Kidney (tissue), 14 donors: ENCODE data around the gene VPS8. TPM values are rescaled to one million over a fixed set of nuclear protein-coding genes. Genes with fewer than 3 reads are reported as not detected.

Source experiments
- DNase-seq, 5 donors: peaks; one replicate each; pipeline ENCODE4 v3.0.0-alpha.2; 2013 to 2020
- FAIRE-seq: peaks from 2 replicates; lab custom pipeline; 2012; peaks lifted over from hg19 to GRCh38; lab: Jason Lieb, UNC
- H3K27ac ChIP-seq, 2 donors: one replicate each; pipeline ENCODE4 v1.7.0; 2013; ENCODE audit warnings: low read depth in 2 of 2, low read length in 2 of 2, inconsistent platforms in 1 of 2
- H3K27me3 ChIP-seq: one replicate; pipeline ENCODE4 v1.7.1; 2013; ENCODE audit warnings: low read length, inconsistent platforms; ENCODE audit not compliant: control insufficient read depth, insufficient read depth
- H3K36me3 ChIP-seq, 3 donors: one replicate each; pipeline versions ENCODE4 v1.7.0 to v1.7.1; 2013; ENCODE audit warnings: low read length in 3 of 3, control low read depth in 1 of 3, inconsistent platforms in 1 of 3; ENCODE audit not compliant: insufficient read depth in 3 of 3, control insufficient read depth in 2 of 3
- H3K4me1 ChIP-seq, 3 donors: one replicate each; pipeline versions ENCODE4 v1.7.0 to v1.7.1; 2013; ENCODE audit warnings: low read length in 3 of 3, inconsistent platforms in 1 of 3, low read depth in 1 of 3; ENCODE audit not compliant: control insufficient read depth in 2 of 3, insufficient read depth in 2 of 3
- H3K4me3 ChIP-seq, 3 donors: one replicate each; pipeline versions ENCODE4 v1.7.0 to v1.8.1; 2013; ENCODE audit warnings: low read length in 3 of 3, control low read depth in 1 of 3, inconsistent platforms in 1 of 3
- H3K9ac ChIP-seq, 3 donors: one replicate each; pipeline versions ENCODE4 v1.7.0 to v1.7.1; 2013; ENCODE audit warnings: low read length in 3 of 3, control low read depth in 1 of 3, inconsistent platforms in 1 of 3
- H3K9me3 ChIP-seq, 3 donors: one replicate each; pipeline versions ENCODE4 v1.7.0 to v1.7.1; 2013; ENCODE audit warnings: low read length in 3 of 3, control low read depth in 1 of 3, inconsistent platforms in 1 of 3; ENCODE audit not compliant: control insufficient read depth in 2 of 3, insufficient read depth in 1 of 3
- intact Hi-C: fragments of 100-400 bp; cut with DNase I; formaldehyde crosslinking; loops from one replicate; pipeline ENCODE4 v1.11.1; 2022
- polyA plus RNA-seq: library from polyadenylated mRNA; stranded (reverse); fragments of 350-450 nt; fragmentation: Illumina TruSeq; extraction: RNeasy Lipid Tissue Mini Kit (QIAGEN cat#74804); gene quantifications from one replicate; pipeline ENCODE4 v1.2.3, GENCODE V29; 2014; ENCODE audit warnings: low read depth, low replicate concordance; ENCODE audit not compliant: insufficient read depth
- total RNA-seq: library from RNA; stranded (reverse); fragmentation: NEBNext Ultra II Directional; extraction: Animal tissue kit (Norgen Biotek cat#: 25700); gene quantifications from one replicate; pipeline ENCODE4 v1.2.1, GENCODE V29; 2021
- TF ChIP-seq, protein P1 (sequence below): IDR thresholded peaks from 3 replicates; pipeline ENCODE4 v1.5.1; 2012; ENCODE audit warnings: mild to moderate bottlenecking, moderate library complexity, borderline replicate concordance; ENCODE audit not compliant: insufficient read depth; ENCODE audit errors: extremely low read depth
- donor health status: control.
- donor health status: control.
- donor health status: control.
- donor health status: control.
- donor health status: control.
- donor health status: DM: yes; HTN: yes; CAD: no.
- donor health status: Normal renal cell carcinoma (clear cell type).

Gene VPS8
- total and polyA plus RNA-seq, 2 donors from 2014 or later: 10.8 to 55.0 TPM

DNA sequence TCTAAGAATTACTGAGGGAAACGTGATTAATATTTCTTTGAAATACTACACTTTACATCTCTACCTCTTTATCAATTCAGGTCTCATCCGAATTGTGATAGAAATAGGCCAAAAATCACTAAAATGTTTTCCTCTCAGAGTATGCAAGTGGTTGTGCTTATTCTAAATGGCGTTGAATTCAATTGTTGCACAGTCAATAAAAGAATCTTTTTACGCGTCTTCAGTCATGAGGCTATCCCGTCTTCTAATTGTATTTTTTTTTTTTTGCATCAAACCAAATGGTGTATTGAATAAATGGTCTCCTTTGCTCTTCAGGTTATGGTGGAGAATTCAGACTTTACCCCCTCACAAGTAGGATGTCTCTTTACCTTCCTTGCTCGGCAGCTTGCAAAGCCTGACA is 112.6 kb downstream of the VPS8 start:
- Histone ChIP-seq H3K9me3 (no peaks in the 10 kb centered on the region), H3K36me3 (peaks cover 0 to 18% (median 9%) of the 10 kb centered on the region in 3 donors), H3K4me1 (no peaks in the 10 kb centered on the region), H3K4me3 (no peak overlapping the region), H3K27me3 (no peaks in the 10 kb centered on the region), H3K27ac (no peak overlapping the region), H3K9ac (no peak overlapping the region)
- DNase-seq (no peak), FAIRE-seq (no peak)
- TF ChIP-seq, protein P1, sequence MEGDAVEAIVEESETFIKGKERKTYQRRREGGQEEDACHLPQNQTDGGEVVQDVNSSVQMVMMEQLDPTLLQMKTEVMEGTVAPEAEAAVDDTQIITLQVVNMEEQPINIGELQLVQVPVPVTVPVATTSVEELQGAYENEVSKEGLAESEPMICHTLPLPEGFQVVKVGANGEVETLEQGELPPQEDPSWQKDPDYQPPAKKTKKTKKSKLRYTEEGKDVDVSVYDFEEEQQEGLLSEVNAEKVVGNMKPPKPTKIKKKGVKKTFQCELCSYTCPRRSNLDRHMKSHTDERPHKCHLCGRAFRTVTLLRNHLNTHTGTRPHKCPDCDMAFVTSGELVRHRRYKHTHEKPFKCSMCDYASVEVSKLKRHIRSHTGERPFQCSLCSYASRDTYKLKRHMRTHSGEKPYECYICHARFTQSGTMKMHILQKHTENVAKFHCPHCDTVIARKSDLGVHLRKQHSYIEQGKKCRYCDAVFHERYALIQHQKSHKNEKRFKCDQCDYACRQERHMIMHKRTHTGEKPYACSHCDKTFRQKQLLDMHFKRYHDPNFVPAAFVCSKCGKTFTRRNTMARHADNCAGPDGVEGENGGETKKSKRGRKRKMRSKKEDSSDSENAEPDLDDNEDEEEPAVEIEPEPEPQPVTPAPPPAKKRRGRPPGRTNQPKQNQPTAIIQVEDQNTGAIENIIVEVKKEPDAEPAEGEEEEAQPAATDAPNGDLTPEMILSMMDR: no peak
- intact Hi-C loops: no loop called here

DNA sequence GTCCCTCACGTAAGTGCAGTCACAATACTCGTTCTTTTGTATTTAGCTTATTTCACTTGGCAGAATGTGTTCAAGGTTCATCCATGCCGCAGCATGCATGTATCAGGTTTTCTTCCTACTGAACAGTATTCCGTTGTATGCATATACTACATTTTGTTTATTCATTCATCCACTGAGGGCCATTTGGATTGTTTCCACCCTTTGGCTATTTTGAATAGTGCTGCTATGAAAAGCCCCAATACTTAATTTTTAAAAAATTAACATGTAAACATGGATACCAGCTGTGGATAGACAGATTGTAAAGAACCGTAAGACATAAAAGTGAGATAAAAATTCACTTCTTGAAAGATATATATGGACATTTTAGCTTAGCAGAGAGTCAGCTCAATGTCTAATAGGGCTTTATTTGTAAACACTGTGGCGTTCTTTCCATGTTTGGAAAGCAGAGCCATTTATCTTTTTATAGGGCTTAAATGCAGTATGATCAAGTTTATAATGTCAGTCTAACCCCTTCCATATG is 115.9 kb downstream of the VPS8 start:
- intact Hi-C loops: no loop called here
- H3K36me3 ChIP-seq: peaks cover 2 to 28% (median 3%) of the 10 kb centered on the region in 3 donors
- TF ChIP-seq, protein P1: no peak

DNA sequence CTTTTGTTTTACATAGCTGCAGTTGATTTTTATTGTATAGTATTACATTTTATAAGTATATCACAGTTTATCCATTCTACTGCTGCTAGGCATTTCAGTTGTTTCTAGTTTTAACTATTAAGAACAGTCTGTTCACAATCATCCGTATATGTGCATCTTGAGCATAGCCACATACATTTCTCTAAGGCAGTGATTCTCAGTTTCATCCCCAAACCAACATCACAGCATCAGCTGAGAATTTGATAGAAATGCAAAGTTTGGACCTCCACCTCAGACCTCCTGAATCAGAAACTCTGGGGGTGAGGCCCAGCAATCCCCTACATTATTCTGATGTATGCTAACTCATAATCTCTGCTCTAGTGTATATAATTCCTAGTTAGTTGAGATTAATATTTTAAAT is 120.8 kb downstream of the VPS8 start:
- TF ChIP-seq, protein P1: no peak
- intact Hi-C loops: no loop called here
- no peak overlapping the region for H3K4me3 ChIP-seq
- H3K27me3 ChIP-seq: no peaks in the 10 kb centered on the region
- no peak for FAIRE-seq
- H3K9me3 ChIP-seq: no peaks in the 10 kb centered on the region
- no peak overlapping the region for H3K9ac ChIP-seq
- H3K36me3 ChIP-seq: peaks cover 2 to 20% (median 3%) of the 10 kb centered on the region in 3 donors
- no peaks in the 10 kb centered on the region for H3K4me1 ChIP-seq
- no peak overlapping the region for H3K27ac ChIP-seq
- no peak for DNase-seq

More for the DNA sequence above, 115.9 kb downstream of the VPS8 start:
- no peak overlapping the region for H3K27ac ChIP-seq
- no peaks in the 10 kb centered on the region for H3K9me3 ChIP-seq
- no peak overlapping the region for H3K9ac ChIP-seq
- no peak overlapping the region for H3K4me3 ChIP-seq
- FAIRE-seq (no peak), DNase-seq (no peak)
- H3K4me1 ChIP-seq: no peaks in the 10 kb centered on the region
- no peaks in the 10 kb centered on the region for H3K27me3 ChIP-seq

DNA sequence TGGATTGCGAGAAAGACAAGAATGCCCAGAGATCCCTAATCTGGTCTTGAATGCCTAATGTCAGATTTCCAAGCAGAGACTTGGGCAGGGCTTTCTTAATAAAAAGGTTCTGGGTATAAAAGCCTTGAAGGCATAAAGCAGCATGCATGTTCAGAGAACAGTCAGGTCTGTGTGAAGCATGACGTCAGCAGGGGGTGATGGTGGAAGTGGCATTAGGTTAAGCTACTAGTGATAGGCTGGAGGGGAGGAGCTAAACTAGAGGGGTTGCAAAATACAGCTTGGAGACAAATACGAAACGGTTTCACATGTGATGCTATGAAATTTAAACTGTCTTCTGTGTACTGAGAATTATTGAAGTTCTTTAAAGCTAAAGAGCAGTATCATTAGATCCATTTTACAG is 125.6 kb downstream of the VPS8 start:
- TF ChIP-seq, protein P1: no peak
- Histone ChIP-seq H3K9ac (no peak overlapping the region), H3K4me3 (no peak overlapping the region), H3K36me3 (peaks cover 0 to 8% (median 3%) of the 10 kb centered on the region in 3 donors), H3K4me1 (no peaks in the 10 kb centered on the region), H3K27ac (no peak overlapping the region), H3K9me3 (no peaks in the 10 kb centered on the region), H3K27me3 (no peaks in the 10 kb centered on the region)
- no peak for DNase-seq
- no peak for FAIRE-seq
- intact Hi-C loops: no loop called here
